Vagina (tissue), 2 donors: ENCODE data around the gene STARD13. TPM values are rescaled to one million over a fixed set of nuclear protein-coding genes. Genes with fewer than 3 reads are reported as not detected.
A peak's percentile ranks its signal among the peaks of the same experiment; 100 is the strongest.

ENCODE experiments used
- DNase-seq, 2 donors: peaks; one replicate each; pipeline ENCODE4 v3.0.0-alpha.2; 2017; ENCODE audit errors: extremely low spot score in 2 of 2
- H3K27ac ChIP-seq: fragments of 200-600 bp; sonication (generic); one replicate; pipeline ENCODE4 v1.5.1; 2019
- H3K27me3 ChIP-seq: fragments of 200-600 bp; sonication (generic); one replicate; pipeline ENCODE4 v1.5.1; 2019
- H3K36me3 ChIP-seq, 2 donors: fragments of 200-600 bp; sonication (generic); one replicate each; pipeline ENCODE4 v1.5.1; 2017 to 2019
- H3K4me1 ChIP-seq: fragments of 200-600 bp; sonication (generic); one replicate; pipeline ENCODE4 v1.5.1; 2019
- H3K4me3 ChIP-seq, 2 donors: fragments of 200-600 bp; sonication (generic); 1 replicate in 1 of 2; 2 replicates in 1 of 2; pipeline ENCODE4 v1.5.1; 2016 to 2019
- H3K9me3 ChIP-seq: fragments of 200-600 bp; sonication (generic); one replicate; pipeline ENCODE4 v1.5.1; 2019
- POLR2A ChIP-seq, 2 donors: fragments of 450-650 bp; IDR thresholded peaks; one replicate each; pipeline ENCODE4 v1.6.1; 2017; ENCODE audit warnings: antibody characterized with exemption in 2 of 2, mild to moderate bottlenecking in 2 of 2, moderate library complexity in 2 of 2
- POLR2AphosphoS5 ChIP-seq, 2 donors: sonication (generic); formaldehyde crosslinking; IDR thresholded peaks; one replicate each; pipeline ENCODE4 v1.9.0; 2017; ENCODE audit warnings: antibody characterized with exemption in 2 of 2, mild to moderate bottlenecking in 2 of 2, low read depth in 1 of 2; ENCODE audit not compliant: insufficient read depth in 1 of 2
- intact Hi-C: fragments of 100-400 bp; cut with DNase I; formaldehyde crosslinking; loops from one replicate; pipeline ENCODE4 v1.15.1; 2023
- total RNA-seq: library from RNA; depleted of rRNA; stranded (reverse); fragments of >200 nt; gene quantifications from one replicate; pipeline ENCODE4 v1.2.3, GENCODE V29; 2016
- TF ChIP-seq, protein P1 (sequence below), 3 experiments: fragments of 450-650 bp in 2 of 3; fragments of 200-600 bp in 1 of 3; sonication (generic) in 1 of 3; IDR thresholded peaks; one replicate each; pipeline ENCODE4 v1.5.1; 2017 to 2019; ENCODE audit warnings: antibody characterized with exemption in 3 of 3, mild to moderate bottlenecking in 2 of 3, moderate library complexity in 2 of 3

The STARD13 gene
- total RNA-seq, 1 donor from 2014 or later: 33.1 TPM

DNA sequence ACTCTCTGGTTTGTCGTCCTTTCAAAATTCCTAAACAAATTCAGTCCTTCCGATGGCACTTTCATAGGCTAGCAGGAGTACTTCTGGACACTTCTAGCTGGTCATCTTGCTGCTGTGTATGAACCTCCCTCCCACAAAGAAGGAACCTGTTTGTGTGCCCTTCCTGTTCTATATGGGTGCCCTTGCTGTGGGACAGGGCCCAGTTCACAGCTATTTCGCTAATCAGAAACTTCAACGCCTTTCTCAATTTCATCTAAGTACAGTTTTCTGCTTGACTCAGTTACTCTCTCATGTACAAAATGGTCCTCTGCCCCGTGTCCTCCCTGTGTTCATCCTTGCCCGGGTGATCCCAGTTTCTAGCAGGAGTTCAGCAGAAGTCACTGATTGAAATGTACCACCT is 96.1 kb downstream of the STARD13 start:
- Histone ChIP-seq H3K4me1 (peaks cover 68% of the 10 kb centered on the region), H3K36me3 (no peaks in the 10 kb centered on the region), H3K9me3 (no peaks in the 10 kb centered on the region), H3K4me3 (no peak overlapping the region), H3K27me3 (no peaks in the 10 kb centered on the region), H3K27ac (peak overlapping the region; percentile 33)
- no peak for DNase-seq
- no peak for TF ChIP-seq POLR2AphosphoS5 (IDR thresholded peaks at IDR 0.05; ENCODE audit: insufficient read depth in 1 of 2, low read depth in 1 of 2)
- TF ChIP-seq POLR2A (IDR thresholded peaks at IDR 0.05): no peak
- intact Hi-C loops: no loop called here

DNA sequence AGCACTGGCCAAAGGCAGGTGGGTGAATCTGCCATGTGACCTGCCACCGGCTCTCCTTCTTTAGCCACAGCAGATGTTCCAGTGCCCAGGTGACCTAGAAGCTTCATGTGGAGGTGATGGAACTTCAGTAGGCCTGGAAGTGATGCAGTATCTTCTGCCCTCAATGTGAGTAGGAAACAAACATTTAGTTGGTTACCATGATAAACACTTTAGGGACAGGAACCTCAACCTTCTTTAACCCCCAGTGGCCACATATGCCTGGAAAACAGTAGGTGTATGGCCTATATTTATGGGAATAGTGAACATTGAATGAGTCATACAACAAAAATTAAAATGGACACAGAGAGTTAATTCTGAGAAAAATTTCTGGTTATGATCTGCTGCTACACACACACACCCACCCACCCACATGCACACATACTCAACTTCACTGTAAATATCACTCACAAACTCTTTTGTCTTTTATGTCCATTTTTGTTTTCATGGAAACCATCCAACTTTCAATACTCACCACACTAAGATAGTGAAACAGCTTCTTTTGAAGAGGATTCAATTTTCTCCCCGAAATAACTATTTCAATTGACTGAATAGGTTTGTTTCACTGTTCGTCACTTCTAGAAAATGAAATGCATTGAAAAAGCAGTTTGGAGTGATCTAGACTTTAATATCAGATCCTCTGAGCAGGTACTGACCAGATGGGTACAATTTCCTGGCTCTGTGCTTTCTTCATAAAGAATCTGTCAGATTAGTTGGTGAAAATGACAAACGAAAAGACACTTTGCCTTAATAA is 97.3 kb downstream of the STARD13 start:
- intact Hi-C loops: no loop called here
- no peak for DNase-seq
- TF ChIP-seq POLR2AphosphoS5 (IDR thresholded peaks at IDR 0.05; ENCODE audit: insufficient read depth in 1 of 2, low read depth in 1 of 2): no peak
- TF ChIP-seq, protein P1, sequence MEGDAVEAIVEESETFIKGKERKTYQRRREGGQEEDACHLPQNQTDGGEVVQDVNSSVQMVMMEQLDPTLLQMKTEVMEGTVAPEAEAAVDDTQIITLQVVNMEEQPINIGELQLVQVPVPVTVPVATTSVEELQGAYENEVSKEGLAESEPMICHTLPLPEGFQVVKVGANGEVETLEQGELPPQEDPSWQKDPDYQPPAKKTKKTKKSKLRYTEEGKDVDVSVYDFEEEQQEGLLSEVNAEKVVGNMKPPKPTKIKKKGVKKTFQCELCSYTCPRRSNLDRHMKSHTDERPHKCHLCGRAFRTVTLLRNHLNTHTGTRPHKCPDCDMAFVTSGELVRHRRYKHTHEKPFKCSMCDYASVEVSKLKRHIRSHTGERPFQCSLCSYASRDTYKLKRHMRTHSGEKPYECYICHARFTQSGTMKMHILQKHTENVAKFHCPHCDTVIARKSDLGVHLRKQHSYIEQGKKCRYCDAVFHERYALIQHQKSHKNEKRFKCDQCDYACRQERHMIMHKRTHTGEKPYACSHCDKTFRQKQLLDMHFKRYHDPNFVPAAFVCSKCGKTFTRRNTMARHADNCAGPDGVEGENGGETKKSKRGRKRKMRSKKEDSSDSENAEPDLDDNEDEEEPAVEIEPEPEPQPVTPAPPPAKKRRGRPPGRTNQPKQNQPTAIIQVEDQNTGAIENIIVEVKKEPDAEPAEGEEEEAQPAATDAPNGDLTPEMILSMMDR (IDR thresholded peaks at IDR 0.05): no peak
- no peak for TF ChIP-seq POLR2A (IDR thresholded peaks at IDR 0.05)
- peak overlapping the region; percentile 33 for H3K27ac ChIP-seq
- no peaks in the 10 kb centered on the region for H3K27me3 ChIP-seq
- peaks cover 64% of the 10 kb centered on the region for H3K4me1 ChIP-seq
- H3K4me3 ChIP-seq: no peak overlapping the region
- H3K36me3 ChIP-seq: no peaks in the 10 kb centered on the region
- H3K9me3 ChIP-seq: no peaks in the 10 kb centered on the region

DNA sequence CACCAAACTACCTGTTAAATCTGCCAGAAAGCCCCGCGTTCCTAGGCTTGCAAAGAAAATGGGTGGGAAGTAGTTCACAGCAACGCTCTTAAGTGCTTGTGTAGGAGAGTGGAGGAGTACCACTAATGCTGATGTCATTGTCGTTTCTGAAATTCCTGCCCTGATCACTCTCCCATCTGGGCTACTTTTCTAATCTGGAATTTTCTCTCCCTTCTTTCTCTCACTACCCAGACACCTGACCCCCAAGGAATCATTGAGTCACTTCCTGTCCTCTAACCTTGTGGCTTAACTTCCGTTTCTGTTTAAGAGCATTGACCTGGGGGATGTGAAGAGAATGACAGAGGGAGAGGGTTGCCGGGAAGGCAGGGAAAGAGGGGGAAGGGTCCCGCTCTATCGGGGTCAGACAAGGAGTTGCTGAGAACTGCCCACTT is 98.7 kb downstream of the STARD13 start:
- intact Hi-C loops: no loop called here
- no peaks in the 10 kb centered on the region for H3K9me3 ChIP-seq
- H3K36me3 ChIP-seq: no peaks in the 10 kb centered on the region
- TF ChIP-seq POLR2A (IDR thresholded peaks at IDR 0.05) (no peak), POLR2AphosphoS5 (IDR thresholded peaks at IDR 0.05; ENCODE audit: insufficient read depth in 1 of 2, low read depth in 1 of 2) (no peak)
- TF ChIP-seq, protein P1 (IDR thresholded peaks at IDR 0.05): no peak
- no peak overlapping the region for H3K4me3 ChIP-seq
- peaks cover 58% of the 10 kb centered on the region for H3K4me1 ChIP-seq
- H3K27ac ChIP-seq: no peak overlapping the region
- DNase-seq: no peak
- no peaks in the 10 kb centered on the region for H3K27me3 ChIP-seq

DNA sequence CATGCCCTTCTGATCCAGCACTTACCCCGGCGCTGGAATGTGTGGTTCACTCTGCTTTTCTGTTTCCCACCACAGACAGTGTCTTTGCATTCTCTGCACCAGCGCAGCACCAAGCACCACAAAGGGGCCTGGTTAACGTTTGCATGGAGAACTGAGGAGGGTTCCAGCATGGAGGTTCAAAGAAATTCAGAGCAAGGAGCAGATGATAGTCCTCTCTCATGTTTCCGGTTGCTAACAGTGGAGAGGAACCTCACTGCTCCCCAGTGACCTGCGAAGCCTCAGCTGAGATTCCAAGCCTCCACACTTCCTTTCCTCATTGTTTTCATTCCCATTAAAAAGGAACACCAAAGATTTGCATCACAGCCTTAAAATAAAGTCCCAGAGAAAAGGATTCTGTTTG is 99.7 kb downstream of the STARD13 start:
- H3K4me3 ChIP-seq: no peak overlapping the region

DNA sequence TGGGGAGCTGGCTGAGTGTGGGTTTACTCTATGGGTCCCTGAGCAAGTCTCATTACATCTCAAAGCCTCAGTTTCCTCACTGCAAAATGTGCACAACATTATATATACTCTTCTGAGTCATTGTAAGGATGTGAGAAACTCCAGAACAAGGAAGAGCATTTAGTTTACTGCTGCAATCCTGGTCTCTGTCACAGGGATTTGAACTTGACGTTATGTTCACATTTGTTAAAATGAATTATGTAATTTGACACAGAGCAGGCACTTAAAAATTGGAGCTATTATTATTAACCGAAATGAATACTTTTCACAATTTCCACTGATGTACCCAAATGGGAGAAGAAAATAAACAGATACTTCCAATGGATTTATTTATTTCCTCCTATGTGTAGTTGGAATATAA is 101.0 kb downstream of the STARD13 start:
- Histone ChIP-seq H3K4me1 (peaks cover 40% of the 10 kb centered on the region), H3K27me3 (no peaks in the 10 kb centered on the region), H3K9me3 (no peaks in the 10 kb centered on the region), H3K4me3 (no peak overlapping the region), H3K36me3 (no peaks in the 10 kb centered on the region), H3K27ac (no peak overlapping the region)
- intact Hi-C loops: no loop called here
- TF ChIP-seq POLR2AphosphoS5 (IDR thresholded peaks at IDR 0.05; ENCODE audit: insufficient read depth in 1 of 2, low read depth in 1 of 2) (no peak), POLR2A (IDR thresholded peaks at IDR 0.05) (no peak)
- TF ChIP-seq, protein P1 (IDR thresholded peaks at IDR 0.05): no peak
- no peak for DNase-seq

More for the DNA sequence above, 99.7 kb downstream of the STARD13 start:
- Histone ChIP-seq H3K9me3 (no peaks in the 10 kb centered on the region), H3K4me1 (peaks cover 53% of the 10 kb centered on the region), H3K27me3 (no peaks in the 10 kb centered on the region), H3K27ac (no peak overlapping the region), H3K36me3 (no peaks in the 10 kb centered on the region)
- DNase-seq: no peak
- intact Hi-C loops: no loop called here
- TF ChIP-seq POLR2A (IDR thresholded peaks at IDR 0.05) (no peak), POLR2AphosphoS5 (IDR thresholded peaks at IDR 0.05; ENCODE audit: insufficient read depth in 1 of 2, low read depth in 1 of 2) (no peak)
- TF ChIP-seq, protein P1 (IDR thresholded peaks at IDR 0.05): no peak
